Karpas-422 (cell line): ENCODE results near the gene RNF220. TPM values are rescaled to one million over a fixed set of nuclear protein-coding genes. Genes with fewer than 3 reads are reported as not detected.
A peak's percentile ranks its signal among the peaks of the same experiment; 100 is the strongest.

ENCODE experiments used
- DNase-seq: peaks from one replicate; pipeline ENCODE4 v3.0.0-alpha.2; 2015
- H2AFZ ChIP-seq: fragments of 200-600 bp; sonication (generic); 2 replicates; pipeline ENCODE4 v1.6.1; 2014; ENCODE audit warnings: antibody characterized with exemption, low read length, mixed read lengths
- H3K27ac ChIP-seq: fragments of 200-600 bp; sonication (generic); 2 replicates; pipeline ENCODE4 v1.5.1; 2014; ENCODE audit warnings: mild to moderate bottlenecking, low read length, moderate library complexity
- H3K27me3 ChIP-seq: fragments of 200-600 bp; sonication (generic); 2 replicates; pipeline ENCODE4 v1.6.1; 2014; ENCODE audit warnings: low read length, mixed read lengths
- H3K36me3 ChIP-seq: fragments of 200-600 bp; sonication (generic); 2 replicates; pipeline ENCODE4 v1.6.1; 2014; ENCODE audit warnings: low read length, mixed read lengths; ENCODE audit not compliant: insufficient read depth
- H3K4me1 ChIP-seq: fragments of 200-600 bp; sonication (generic); 2 replicates; pipeline ENCODE4 v1.6.1; 2014; ENCODE audit warnings: mild to moderate bottlenecking, low read length, mixed read lengths
- H3K4me2 ChIP-seq: fragments of 200-600 bp; sonication (generic); 2 replicates; pipeline ENCODE4 v1.6.1; 2014; ENCODE audit warnings: low read length, low read depth, mild to moderate bottlenecking; ENCODE audit not compliant: poor library complexity, severe bottlenecking
- H3K4me3 ChIP-seq: fragments of 200-600 bp; sonication (generic); 2 replicates; pipeline ENCODE4 v1.5.1; 2014; ENCODE audit warnings: mild to moderate bottlenecking, antibody characterized with exemption, low read length, mixed read lengths
- H3K79me2 ChIP-seq: fragments of 200-600 bp; sonication (generic); 2 replicates; pipeline ENCODE4 v1.6.1; 2014; ENCODE audit warnings: mild to moderate bottlenecking, low read length, mixed read lengths
- H3K9ac ChIP-seq: fragments of 200-600 bp; sonication (generic); 2 replicates; pipeline ENCODE4 v1.6.0; 2014; ENCODE audit warnings: low read length
- H3K9me2 ChIP-seq: fragments of 200-600 bp; sonication (generic), shearing (Covaris generic); replicated peaks from 2 replicates; pipeline ENCODE4 v1.6.0; 2014; ENCODE audit warnings: mild to moderate bottlenecking, low read length, moderate library complexity; ENCODE audit not compliant: insufficient read depth
- H3K9me3 ChIP-seq: fragments of 300-700, 200-600 bp; sonication (generic); 2 replicates; pipeline ENCODE4 v1.6.1; 2014; ENCODE audit warnings: low read length, mixed read lengths
- H4K20me1 ChIP-seq: fragments of 200-600 bp; sonication (generic); 2 replicates; pipeline ENCODE4 v1.6.1; 2014; ENCODE audit warnings: mild to moderate bottlenecking, antibody characterized with exemption, low read length, low read depth; ENCODE audit not compliant: insufficient read depth
- total RNA-seq: library from RNA; depleted of rRNA; stranded (reverse); fragments of >200 nt; shearing (Covaris generic); gene quantifications from 2 replicates; pipeline ENCODE4 v1.2.3, GENCODE V29; 2014; ENCODE audit warnings: low replicate concordance

The RNF220 gene
- total RNA-seq, 1 experiment from 2014 or later = 73.6 TPM

- H3K9ac ChIP-seq = no peak overlapping the region
- H4K20me1 ChIP-seq = no peaks in the 10 kb centered on the region
- H2AFZ ChIP-seq = no peak overlapping the region
- H3K36me3 ChIP-seq = no peaks in the 10 kb centered on the region
- H3K4me3 ChIP-seq = no peak overlapping the region
- no peaks in the 10 kb centered on the region for H3K9me3 ChIP-seq
- no peaks in the 10 kb centered on the region for H3K9me2 ChIP-seq
- H3K27ac ChIP-seq = no peak overlapping the region
- peaks cover 4% of the 10 kb centered on the region; the same call in 1 of the 2 replicates for H3K4me1 ChIP-seq
- H3K79me2 ChIP-seq = no peaks in the 10 kb centered on the region
- no peak overlapping the region for H3K4me2 ChIP-seq
- DNase-seq = no peak
- H3K27me3 ChIP-seq = no peaks in the 10 kb centered on the region
Observed at GRCh38 chr1:44689447-44689765, 284.4 kb downstream of the RNF220 start.

DNA sequence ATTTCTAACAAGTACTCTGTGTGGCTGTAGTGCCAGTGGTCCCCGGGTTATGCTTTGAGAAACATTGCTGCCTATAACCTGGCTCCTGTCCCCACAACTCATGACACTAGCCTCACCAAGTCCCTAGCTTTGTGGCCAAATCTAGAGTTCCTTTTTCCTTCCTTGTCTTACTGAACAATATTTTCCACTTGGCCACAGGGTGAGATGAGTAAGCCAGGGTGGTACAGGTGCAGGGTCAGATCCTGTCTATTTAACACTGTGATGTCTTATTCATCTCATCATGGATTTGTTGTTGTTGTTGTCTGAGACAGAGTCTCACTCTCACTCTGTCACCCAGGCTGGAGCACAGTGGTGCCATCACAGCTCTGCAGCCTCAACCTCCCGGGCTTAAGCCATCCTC lies 288.1 kb downstream of the RNF220 start:
- Histone ChIP-seq H3K36me3 (no peaks in the 10 kb centered on the region), H3K4me1 (peaks cover 41% of the 10 kb centered on the region), H2AFZ (no peak overlapping the region), H3K79me2 (no peaks in the 10 kb centered on the region), H4K20me1 (no peaks in the 10 kb centered on the region), H3K9me3 (no peaks in the 10 kb centered on the region), H3K4me2 (no peak overlapping the region), H3K27me3 (no peaks in the 10 kb centered on the region), H3K9ac (no peak overlapping the region), H3K9me2 (no peaks in the 10 kb centered on the region), H3K4me3 (no peak overlapping the region), H3K27ac (no peak overlapping the region)
- DNase-seq = no peak

DNA sequence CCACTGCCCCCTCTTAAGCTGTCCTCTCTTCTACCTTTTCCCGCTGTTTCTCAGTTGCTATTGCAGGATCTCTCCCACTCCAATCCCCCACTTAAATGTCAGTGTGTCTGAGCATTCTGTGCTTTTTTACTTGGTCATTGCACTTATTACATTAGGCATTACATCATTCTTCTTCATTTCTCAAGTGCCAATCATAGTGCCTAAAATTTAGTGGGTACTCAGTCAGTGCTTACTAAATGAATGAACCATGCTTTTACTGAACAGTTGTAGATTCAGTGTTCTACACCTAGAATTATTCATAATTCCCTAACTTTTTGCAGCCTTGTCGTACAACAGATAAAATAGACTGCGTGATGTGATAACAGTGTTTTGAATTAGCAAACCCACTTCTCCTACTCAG lies 288.8 kb downstream of the RNF220 start:
- Histone ChIP-seq H3K9me2 (no peaks in the 10 kb centered on the region), H3K36me3 (no peaks in the 10 kb centered on the region), H3K79me2 (no peaks in the 10 kb centered on the region), H3K4me3 (no peak overlapping the region), H3K4me1 (peaks cover 46% of the 10 kb centered on the region), H3K27me3 (no peaks in the 10 kb centered on the region), H2AFZ (no peak overlapping the region), H3K9ac (no peak overlapping the region), H3K4me2 (no peak overlapping the region), H3K27ac (peak overlapping the region; percentile 74; the same call in 1 of the 2 replicates), H3K9me3 (no peaks in the 10 kb centered on the region), H4K20me1 (no peaks in the 10 kb centered on the region)
- DNase-seq = no peak

DNA sequence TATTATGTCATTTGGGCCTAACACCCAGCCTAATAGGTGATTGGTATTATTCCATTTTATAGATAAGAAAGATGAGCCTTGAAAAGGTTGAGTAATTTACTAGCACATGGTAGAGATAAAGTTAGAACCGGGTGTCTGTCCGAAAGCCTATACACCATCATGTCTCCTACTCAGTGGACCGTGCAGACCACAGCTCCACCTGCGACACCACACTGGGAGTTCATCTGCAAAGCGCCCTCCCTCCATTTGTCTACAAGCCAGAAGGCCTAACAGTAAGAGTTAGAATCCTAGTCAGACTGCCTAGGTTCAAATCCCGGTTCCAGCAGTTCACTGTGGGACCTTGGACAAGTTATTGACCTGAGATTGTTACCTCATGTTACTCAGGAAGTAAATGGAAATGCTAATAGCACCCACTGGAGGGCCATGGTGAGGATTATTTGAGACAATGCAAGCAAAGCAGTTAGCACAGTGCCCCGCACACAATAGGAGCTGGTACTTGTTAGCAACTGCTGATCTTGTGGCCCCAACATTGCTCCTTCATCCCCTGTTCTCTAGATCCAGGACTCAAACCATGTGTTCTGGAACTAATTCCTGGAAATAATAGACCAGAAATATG lies 289.9 kb downstream of the RNF220 start:
- peak overlapping the region; percentile 74 for H2AFZ ChIP-seq
- no peaks in the 10 kb centered on the region for H3K36me3 ChIP-seq
- peak overlapping the region; percentile 43 for H3K4me2 ChIP-seq

DNA sequence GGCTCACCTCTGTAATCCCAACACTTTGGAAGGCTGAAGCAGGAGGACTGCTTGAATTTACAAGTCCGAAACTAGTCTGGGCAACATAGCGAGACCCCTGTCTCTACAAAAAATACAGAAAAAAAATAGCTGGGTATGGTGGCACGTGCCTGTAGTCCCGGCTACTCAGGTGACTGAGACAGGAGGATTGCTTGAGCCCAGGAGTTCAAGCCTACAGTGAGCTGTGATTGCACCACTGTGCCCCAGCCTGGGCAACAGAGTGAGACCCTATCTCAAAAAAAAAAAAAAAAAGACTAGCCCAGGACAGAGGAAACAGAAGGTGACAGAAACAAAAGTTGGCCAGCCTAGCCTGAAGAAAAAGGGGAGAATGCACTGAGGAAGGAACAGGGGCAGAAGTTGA lies 290.6 kb downstream of the RNF220 start:
- Histone ChIP-seq H3K9me3 (no peaks in the 10 kb centered on the region), H3K79me2 (no peaks in the 10 kb centered on the region), H3K4me1 (peaks cover 48% of the 10 kb centered on the region)

More for the DNA sequence above, 289.9 kb downstream of the RNF220 start:
- H3K27me3 ChIP-seq = no peaks in the 10 kb centered on the region
- no peaks in the 10 kb centered on the region for H3K79me2 ChIP-seq
- peaks cover 46% of the 10 kb centered on the region for H3K4me1 ChIP-seq
- H3K9ac ChIP-seq = peak overlapping the region; percentile 43; the same call in 1 of the 2 replicates
- no peaks in the 10 kb centered on the region for H3K9me2 ChIP-seq
- DNase-seq = peak; percentile 81
- peak overlapping the region; percentile 74 for H3K27ac ChIP-seq
- H4K20me1 ChIP-seq = no peaks in the 10 kb centered on the region
- peak overlapping the region; percentile 22; the same call in 1 of the 2 replicates for H3K4me3 ChIP-seq
- no peaks in the 10 kb centered on the region for H3K9me3 ChIP-seq

DNA sequence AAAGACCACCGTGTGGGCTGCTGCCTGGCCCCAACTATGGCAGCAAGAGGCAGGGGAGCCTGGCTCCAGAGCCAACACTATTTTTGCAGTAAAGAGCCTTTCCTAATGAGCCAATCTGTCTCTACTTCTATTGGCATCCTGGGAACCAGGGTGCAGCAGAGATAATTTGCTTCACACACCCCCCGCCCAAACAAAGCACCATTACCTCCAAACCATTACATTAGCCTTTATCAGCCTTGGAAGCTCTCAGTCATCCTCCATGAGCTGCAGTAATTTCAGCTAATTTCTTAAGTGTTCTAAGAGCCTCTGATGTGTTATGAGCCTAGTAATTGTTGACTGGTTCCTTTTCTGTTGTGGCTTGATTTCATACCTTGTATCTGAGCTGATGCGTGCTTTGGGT lies 291.0 kb downstream of the RNF220 start:
- Histone ChIP-seq H3K9me2 (no peaks in the 10 kb centered on the region), H3K9ac (no peak overlapping the region), H3K36me3 (no peaks in the 10 kb centered on the region), H2AFZ (no peak overlapping the region), H3K4me3 (no peak overlapping the region), H3K4me2 (no peak overlapping the region), H4K20me1 (no peaks in the 10 kb centered on the region), H3K27ac (peak overlapping the region; percentile 74), H3K79me2 (no peaks in the 10 kb centered on the region), H3K27me3 (no peaks in the 10 kb centered on the region), H3K4me1 (peaks cover 51% of the 10 kb centered on the region), H3K9me3 (no peaks in the 10 kb centered on the region)
- DNase-seq = no peak

More for the DNA sequence above, 290.6 kb downstream of the RNF220 start:
- Histone ChIP-seq H3K36me3 (no peaks in the 10 kb centered on the region), H3K4me3 (no peak overlapping the region), H3K9ac (no peak overlapping the region), H3K27me3 (no peaks in the 10 kb centered on the region), H2AFZ (no peak overlapping the region), H4K20me1 (no peaks in the 10 kb centered on the region), H3K4me2 (peak overlapping the region; percentile 43), H3K27ac (peak overlapping the region; percentile 74), H3K9me2 (no peaks in the 10 kb centered on the region)
- no peak for DNase-seq

DNA sequence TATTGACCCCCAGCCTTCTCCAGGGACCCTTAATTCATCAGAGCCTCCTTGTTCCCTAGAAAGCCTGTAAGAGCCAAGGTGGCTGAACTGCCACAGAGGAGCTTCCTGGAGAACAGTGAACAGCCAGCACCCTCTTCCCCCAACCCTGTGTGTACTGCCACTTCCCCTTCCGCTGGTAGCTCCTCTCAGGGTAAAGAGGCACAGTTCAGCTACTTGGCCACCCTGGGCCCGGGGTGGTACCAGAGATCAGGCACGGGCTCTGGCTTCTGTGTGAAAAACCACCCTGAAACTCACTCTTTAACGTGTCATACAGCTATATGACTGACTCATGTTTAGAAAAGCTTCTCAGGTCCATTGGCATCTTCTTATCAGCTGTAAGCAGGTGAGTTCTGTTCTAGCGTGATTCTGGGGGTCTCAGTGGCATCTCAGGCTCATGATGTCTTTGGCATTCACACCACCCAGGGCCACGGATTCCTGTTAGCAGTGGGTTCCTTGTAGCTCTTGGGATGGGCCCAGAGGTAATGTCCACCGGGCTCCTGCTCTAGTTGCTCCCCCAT lies 291.8 kb downstream of the RNF220 start:
- peaks cover 51% of the 10 kb centered on the region for H3K4me1 ChIP-seq
- H3K9me2 ChIP-seq = no peaks in the 10 kb centered on the region
- peak; percentile 70 for DNase-seq

GRCh38 chr1:44698138-44698537 lies 293.1 kb downstream of the RNF220 start:
- H3K36me3 ChIP-seq = no peaks in the 10 kb centered on the region
- H3K4me2 ChIP-seq = peak overlapping the region; percentile 35

More for the DNA sequence above, 291.8 kb downstream of the RNF220 start:
- Histone ChIP-seq H4K20me1 (no peaks in the 10 kb centered on the region), H3K9ac (peak overlapping the region; percentile 41), H3K4me3 (no peak overlapping the region), H3K27ac (peak overlapping the region; percentile 74), H2AFZ (peak overlapping the region; percentile 34; the same call in 1 of the 2 replicates), H3K79me2 (no peaks in the 10 kb centered on the region), H3K4me2 (peak overlapping the region; percentile 39), H3K36me3 (no peaks in the 10 kb centered on the region), H3K9me3 (no peaks in the 10 kb centered on the region), H3K27me3 (no peaks in the 10 kb centered on the region)

More at GRCh38 chr1:44698138-44698537, 293.1 kb downstream of the RNF220 start:
- Histone ChIP-seq H3K4me3 (no peak overlapping the region), H3K79me2 (no peaks in the 10 kb centered on the region), H3K9me2 (no peaks in the 10 kb centered on the region), H4K20me1 (no peaks in the 10 kb centered on the region), H3K27ac (peak overlapping the region; percentile 74), H3K4me1 (peaks cover 51% of the 10 kb centered on the region), H3K9ac (0 out of 2 replicates have a peak overlapping the region, but pooled peaks have one; percentile 13), H3K27me3 (no peaks in the 10 kb centered on the region), H3K9me3 (no peaks in the 10 kb centered on the region), H2AFZ (no peak overlapping the region)
- DNase-seq = no peak
